HG03095 (cell line): ENCODE measurements around the gene SLC13A3.
A peak's percentile ranks its signal among the peaks of the same experiment; 100 is the strongest.

ENCODE experiments used
- ATAC-seq: cut with Tn5 transposase; IDR thresholded peaks from one replicate; pipeline ENCODE4 v1.9.1; 2021; ENCODE audit warnings: moderate library complexity; ENCODE audit not compliant: unreplicated experiment

Gene SLC13A3

GRCh38 chr20:46545077-46545826 is 106.0 kb downstream of the SLC13A3 start:
- no peak for ATAC-seq

GRCh38 chr20:46544576-46544975 is 106.7 kb downstream of the SLC13A3 start:
- ATAC-seq = no peak

GRCh38 chr20:46543959-46544358 is 107.3 kb downstream of the SLC13A3 start:
- ATAC-seq = no peak

- no peak for ATAC-seq
Measured at GRCh38 chr20:46543033-46543432, 108.2 kb downstream of the SLC13A3 start.

GRCh38 chr20:46541229-46541935 is 109.9 kb downstream of the SLC13A3 start:
- no peak for ATAC-seq

- no peak for ATAC-seq
Measured at GRCh38 chr20:46539113-46539512, 112.1 kb downstream of the SLC13A3 start.

- ATAC-seq = no peak
Measured at GRCh38 chr20:46530640-46531039, 120.6 kb downstream of the SLC13A3 start.

GRCh38 chr20:46523696-46524328 is 127.4 kb downstream of the SLC13A3 start:
- ATAC-seq = no peak

GRCh38 chr20:46523108-46523507 is 128.2 kb downstream of the SLC13A3 start:
- ATAC-seq = no peak

GRCh38 chr20:46520976-46521579 is 130.2 kb downstream of the SLC13A3 start:
- no peak for ATAC-seq

GRCh38 chr20:46520540-46520939 is 130.7 kb downstream of the SLC13A3 start:
- no peak for ATAC-seq

- ATAC-seq = no peak
Measured at GRCh38 chr20:46519471-46520068, 131.7 kb downstream of the SLC13A3 start.

- peak; percentile 59 for ATAC-seq
Measured at GRCh38 chr20:46512943-46513844, 138.1 kb downstream of the SLC13A3 start, which contains the start of gene ZNF334. Gene ZNF334, minus strand, starts transcription at chr20:46513559. Its CDS starts 1,457 bp downstream, at chr20:46512102.

- ATAC-seq = no peak
Measured at GRCh38 chr20:46509523-46509922, 141.7 kb downstream of the SLC13A3 start.
